ENCODE measurements around the gene OSBPL2.

Gene OSBPL2

GRCh38 chr20:62321975-62322374, 83.7 kb downstream of the OSBPL2 start:
- Mint-ChIP-seq H3K36me3 (ENCODE audit: low read depth) (peaks cover 26% of the 10 kb centered on the region), H3K9me3 (no peaks in the 10 kb centered on the region), H3K4me1 (no peaks in the 10 kb centered on the region), H3K27ac (no peak overlapping the region), H3K27me3 (ENCODE audit: low read depth) (no peaks in the 10 kb centered on the region), H3K4me3 (no peak overlapping the region)
- TF ChIP-seq CTCF (IDR thresholded peaks at IDR 0.05; ENCODE audit: unreplicated experiment in 3 of 3) = no peak

- no peak for TF ChIP-seq CTCF (IDR thresholded peaks at IDR 0.05; ENCODE audit: unreplicated experiment in 3 of 3)
- no peaks in the 10 kb centered on the region for H3K27me3 Mint-ChIP-seq (ENCODE audit: low read depth)
Measured at GRCh38 chr20:62322492-62323041, 84.2 kb downstream of the OSBPL2 start.

GRCh38 chr20:62323146-62323979, 85.0 kb downstream of the OSBPL2 start:
- TF ChIP-seq CTCF (IDR thresholded peaks at IDR 0.05; ENCODE audit: unreplicated experiment in 3 of 3) = no peak

More at GRCh38 chr20:62322492-62323041, 84.2 kb downstream of the OSBPL2 start:
- H3K9me3 Mint-ChIP-seq = no peaks in the 10 kb centered on the region
- H3K36me3 Mint-ChIP-seq (ENCODE audit: low read depth) = peaks cover 26% of the 10 kb centered on the region
- H3K4me1 Mint-ChIP-seq = no peaks in the 10 kb centered on the region
- H3K27ac Mint-ChIP-seq = no peak overlapping the region
- no peak overlapping the region for H3K4me3 Mint-ChIP-seq

GRCh38 chr20:62323980-62324906, 85.9 kb downstream of the OSBPL2 start:
- no peaks in the 10 kb centered on the region for H3K9me3 Mint-ChIP-seq
- no peak overlapping the region for H3K27ac Mint-ChIP-seq
- TF ChIP-seq CTCF (IDR thresholded peaks at IDR 0.05; ENCODE audit: unreplicated experiment in 3 of 3) = no peak
- H3K27me3 Mint-ChIP-seq (ENCODE audit: low read depth) = no peaks in the 10 kb centered on the region
- H3K4me3 Mint-ChIP-seq = no peak overlapping the region
- H3K36me3 Mint-ChIP-seq (ENCODE audit: low read depth) = peaks cover 23% of the 10 kb centered on the region
- no peaks in the 10 kb centered on the region for H3K4me1 Mint-ChIP-seq

More at GRCh38 chr20:62323146-62323979, 85.0 kb downstream of the OSBPL2 start:
- Mint-ChIP-seq H3K27me3 (ENCODE audit: low read depth) (no peaks in the 10 kb centered on the region), H3K4me3 (no peak overlapping the region), H3K4me1 (no peaks in the 10 kb centered on the region), H3K9me3 (no peaks in the 10 kb centered on the region), H3K27ac (no peak overlapping the region), H3K36me3 (ENCODE audit: low read depth) (peaks cover 26% of the 10 kb centered on the region)

GRCh38 chr20:62325172-62325905, 87.0 kb downstream of the OSBPL2 start:
- TF ChIP-seq CTCF (IDR thresholded peaks at IDR 0.05; ENCODE audit: unreplicated experiment in 3 of 3) = no peak
- Mint-ChIP-seq H3K36me3 (ENCODE audit: low read depth) (peaks cover 22% of the 10 kb centered on the region), H3K27ac (no peak overlapping the region), H3K4me1 (no peaks in the 10 kb centered on the region), H3K4me3 (no peak overlapping the region), H3K9me3 (no peaks in the 10 kb centered on the region), H3K27me3 (ENCODE audit: low read depth) (no peaks in the 10 kb centered on the region)

All from nephron (organoid).